Breast epithelium (tissue), 4 donors: ENCODE data around the gene PCSK5. TPM values are rescaled to one million over a fixed set of nuclear protein-coding genes. Genes with fewer than 3 reads are reported as not detected.

Source experiments
- DNase-seq, 2 donors: peaks; one replicate each; pipeline ENCODE4 v3.0.0-alpha.2; 2019; ENCODE audit warnings: low spot score in 2 of 2
- H3K27ac ChIP-seq, 2 donors: fragments of 200-600 bp; sonication (generic) in 1 of 2; one replicate each; pipeline ENCODE4 v1.5.1; 2016 to 2019; ENCODE audit warnings: mild to moderate bottlenecking in 1 of 2
- H3K27me3 ChIP-seq, 2 donors: fragments of 200-600 bp; sonication (generic) in 1 of 2; one replicate each; pipeline versions ENCODE4 v1.5.1 to v1.6.0; 2017 to 2019; ENCODE audit warnings: control low read depth in 1 of 2, mild to moderate bottlenecking in 1 of 2
- H3K36me3 ChIP-seq: fragments of 200-600 bp; one replicate; pipeline ENCODE4 v1.5.1; 2019
- H3K4me1 ChIP-seq, 2 donors: fragments of 200-600 bp; sonication (generic); one replicate each; pipeline ENCODE4 v1.5.1; 2016 to 2019; ENCODE audit warnings: control low read depth in 1 of 2
- H3K4me3 ChIP-seq, 3 donors: fragments of 200-600 bp; sonication (generic); 1 replicate in 2 of 3; 2 replicates in 1 of 3; pipeline ENCODE4 v1.5.1; 2016 to 2019; ENCODE audit warnings: mild to moderate bottlenecking in 3 of 3, moderate library complexity in 2 of 3
- H3K9me3 ChIP-seq, 2 donors: fragments of 200-600 bp; sonication (generic) in 1 of 2; one replicate each; pipeline ENCODE4 v1.5.1; 2016 to 2019; ENCODE audit warnings: control low read depth in 1 of 2
- CTCF ChIP-seq, 3 donors: fragments of 450-650 bp; IDR thresholded peaks; one replicate each; pipeline ENCODE4 v1.5.1; 2016 to 2017; ENCODE audit warnings: antibody characterized with exemption in 3 of 3, mild to moderate bottlenecking in 3 of 3, moderate library complexity in 3 of 3
- POLR2A ChIP-seq: fragments of 450-650 bp; IDR thresholded peaks from one replicate; pipeline ENCODE4 v1.6.1; 2016; ENCODE audit warnings: antibody characterized with exemption, mild to moderate bottlenecking, moderate library complexity
- POLR2AphosphoS5 ChIP-seq, 3 donors: sonication (generic); formaldehyde crosslinking; IDR thresholded peaks; one replicate each; pipeline ENCODE4 v1.6.1; 2017; ENCODE audit warnings: antibody characterized with exemption in 3 of 3
- intact Hi-C: fragments of 100-400 bp; cut with DNase I; formaldehyde crosslinking; loops from one replicate; pipeline ENCODE4 v1.15.1; 2023; ENCODE audit warnings: low total_unique reads
- total RNA-seq, 3 donors: library from RNA; depleted of rRNA; stranded (reverse); fragments of >200 nt; gene quantifications; one replicate each; pipeline ENCODE4 v1.1.0, GENCODE V29; 2016

The PCSK5 gene
- total RNA-seq, 3 donors from 2014 or later = 12.7 to 21.0 (median 19.0) TPM

- DNase-seq = no peak
- Histone ChIP-seq H3K27ac (no peak overlapping the region), H3K9me3 (no peaks in the 10 kb centered on the region), H3K4me1 (no peaks in the 10 kb centered on the region), H3K4me3 (no peak overlapping the region), H3K27me3 (no peaks in the 10 kb centered on the region), H3K36me3 (no peaks in the 10 kb centered on the region)
- intact Hi-C loops = no loop called here
- no peak for TF ChIP-seq CTCF (IDR thresholded peaks at IDR 0.05)
- TF ChIP-seq POLR2A = no peak
- TF ChIP-seq POLR2AphosphoS5 (IDR thresholded peaks at IDR 0.05) = no peak
Observed at GRCh38 chr9:76112151-76112550, 221.7 kb downstream of the PCSK5 start.

- Histone ChIP-seq H3K4me3 (no peak overlapping the region), H3K36me3 (no peaks in the 10 kb centered on the region), H3K9me3 (no peaks in the 10 kb centered on the region), H3K27me3 (no peaks in the 10 kb centered on the region), H3K27ac (no peak overlapping the region), H3K4me1 (no peaks in the 10 kb centered on the region)
- no peak for DNase-seq
- no peak for TF ChIP-seq CTCF (IDR thresholded peaks at IDR 0.05)
- no peak for TF ChIP-seq POLR2A
- no peak for TF ChIP-seq POLR2AphosphoS5 (IDR thresholded peaks at IDR 0.05)
- intact Hi-C loops = no loop called here
Observed at GRCh38 chr9:76114144-76114543, 223.7 kb downstream of the PCSK5 start.

GRCh38 chr9:76115396-76115795 is 224.9 kb downstream of the PCSK5 start:
- TF ChIP-seq CTCF (IDR thresholded peaks at IDR 0.05) = no peak
- no peak for TF ChIP-seq POLR2A
- TF ChIP-seq POLR2AphosphoS5 (IDR thresholded peaks at IDR 0.05) = no peak
- no peak for DNase-seq
- Histone ChIP-seq H3K27ac (no peak overlapping the region), H3K27me3 (no peaks in the 10 kb centered on the region), H3K9me3 (no peaks in the 10 kb centered on the region), H3K36me3 (no peaks in the 10 kb centered on the region), H3K4me3 (no peak overlapping the region), H3K4me1 (no peaks in the 10 kb centered on the region)
- intact Hi-C loops = no loop called here

- Histone ChIP-seq H3K4me1 (no peaks in the 10 kb centered on the region), H3K27ac (no peak overlapping the region), H3K36me3 (no peaks in the 10 kb centered on the region), H3K9me3 (no peaks in the 10 kb centered on the region), H3K4me3 (no peak overlapping the region), H3K27me3 (no peaks in the 10 kb centered on the region)
- intact Hi-C loops = no loop called here
- TF ChIP-seq POLR2A (no peak), POLR2AphosphoS5 (IDR thresholded peaks at IDR 0.05) (no peak), CTCF (IDR thresholded peaks at IDR 0.05) (no peak)
- no peak for DNase-seq
Observed at GRCh38 chr9:76115982-76116646, 225.6 kb downstream of the PCSK5 start.

GRCh38 chr9:76116913-76117312 is 226.4 kb downstream of the PCSK5 start:
- TF ChIP-seq POLR2AphosphoS5 (IDR thresholded peaks at IDR 0.05) (no peak), CTCF (IDR thresholded peaks at IDR 0.05) (no peak), POLR2A (no peak)
- Histone ChIP-seq H3K4me3 (no peak overlapping the region), H3K27me3 (no peaks in the 10 kb centered on the region), H3K36me3 (no peaks in the 10 kb centered on the region), H3K4me1 (no peaks in the 10 kb centered on the region), H3K9me3 (no peaks in the 10 kb centered on the region), H3K27ac (no peak overlapping the region)
- intact Hi-C loops = no loop called here
- no peak for DNase-seq
